ENCODE data around the gene PNMT.
A peak's percentile ranks its signal among the peaks of the same experiment; 100 is the strongest.

Gene PNMT

GRCh38 chr17:39664581-39665561, 3.4 kb upstream of the PNMT start, which contains the start of gene TCAP:
TSS of gene TCAP (plus strand) at chr17:39665349. CDS start at chr17:39665360, 11 bp downstream.
- no peaks in the 10 kb centered on the region for H3K79me2 ChIP-seq (ENCODE audit: control insufficient read depth, insufficient read depth, low read length, unreplicated experiment)
- H3K27me3 ChIP-seq (ENCODE audit: insufficient read depth, low read length), result peaks cover 17% of the 10 kb centered on the region; the same call in 1 of the 2 replicates
- no peak within 1 kb of the TSS for H3K27ac ChIP-seq (ENCODE audit: low read depth, low read length)
- H2AFZ ChIP-seq (ENCODE audit: low read length, unreplicated experiment), result no peak within 1 kb of the TSS
- H3K4me1 ChIP-seq (ENCODE audit: control insufficient read depth, insufficient read depth, low read length, unreplicated experiment), result peaks cover 23% of the 10 kb centered on the region
- H3K36me3 ChIP-seq (ENCODE audit: insufficient read depth, low read length), result no peaks in the 10 kb centered on the region
- H3K4me3 ChIP-seq (ENCODE audit: low read depth, low read length), result no peak within 1 kb of the TSS

GRCh38 chr17:39665642-39666224, 2.5 kb upstream of the PNMT start:
- Histone ChIP-seq H3K4me3 (ENCODE audit: low read depth, low read length) (no peak overlapping the region), H2AFZ (ENCODE audit: low read length, unreplicated experiment) (no peak overlapping the region)

GRCh38 chr17:39666231-39666600, 2.0 kb upstream of the PNMT start:
- Histone ChIP-seq H3K79me2 (ENCODE audit: control insufficient read depth, insufficient read depth, low read length, unreplicated experiment) (no peaks in the 10 kb centered on the region), H3K4me1 (ENCODE audit: control insufficient read depth, insufficient read depth, low read length, unreplicated experiment) (peaks cover 23% of the 10 kb centered on the region), H3K27me3 (ENCODE audit: insufficient read depth, low read length) (peaks cover 19% of the 10 kb centered on the region; the same call in 1 of the 2 replicates), H3K4me3 (ENCODE audit: low read depth, low read length) (no peak overlapping the region), H3K27ac (ENCODE audit: low read depth, low read length) (no peak overlapping the region), H3K36me3 (ENCODE audit: insufficient read depth, low read length) (no peaks in the 10 kb centered on the region), H2AFZ (ENCODE audit: low read length, unreplicated experiment) (no peak overlapping the region)

More at GRCh38 chr17:39665642-39666224, 2.5 kb upstream of the PNMT start:
- Histone ChIP-seq H3K27me3 (ENCODE audit: insufficient read depth, low read length) (peaks cover 19% of the 10 kb centered on the region; the same call in 1 of the 2 replicates), H3K79me2 (ENCODE audit: control insufficient read depth, insufficient read depth, low read length, unreplicated experiment) (no peaks in the 10 kb centered on the region), H3K36me3 (ENCODE audit: insufficient read depth, low read length) (no peaks in the 10 kb centered on the region), H3K4me1 (ENCODE audit: control insufficient read depth, insufficient read depth, low read length, unreplicated experiment) (peaks cover 23% of the 10 kb centered on the region), H3K27ac (ENCODE audit: low read depth, low read length) (no peak overlapping the region)

- Histone ChIP-seq H2AFZ (ENCODE audit: low read length, unreplicated experiment) (no peak overlapping the region), H3K4me3 (ENCODE audit: low read depth, low read length) (no peak overlapping the region), H3K27ac (ENCODE audit: low read depth, low read length) (no peak overlapping the region), H3K36me3 (ENCODE audit: insufficient read depth, low read length) (no peaks in the 10 kb centered on the region), H3K27me3 (ENCODE audit: insufficient read depth, low read length) (peaks cover 19% of the 10 kb centered on the region; the same call in 1 of the 2 replicates), H3K79me2 (ENCODE audit: control insufficient read depth, insufficient read depth, low read length, unreplicated experiment) (no peaks in the 10 kb centered on the region), H3K4me1 (ENCODE audit: control insufficient read depth, insufficient read depth, low read length, unreplicated experiment) (peaks cover 23% of the 10 kb centered on the region)
Observed at GRCh38 chr17:39666601-39667261, 1.5 kb upstream of the PNMT start.

GRCh38 chr17:39667262-39667944, 850 bp upstream of the PNMT start:
- Histone ChIP-seq H3K4me1 (ENCODE audit: control insufficient read depth, insufficient read depth, low read length, unreplicated experiment) (peaks cover 23% of the 10 kb centered on the region), H2AFZ (ENCODE audit: low read length, unreplicated experiment) (no peak overlapping the region), H3K36me3 (ENCODE audit: insufficient read depth, low read length) (no peaks in the 10 kb centered on the region), H3K27me3 (ENCODE audit: insufficient read depth, low read length) (peaks cover 19% of the 10 kb centered on the region; the same call in 1 of the 2 replicates), H3K4me3 (ENCODE audit: low read depth, low read length) (peak overlapping the region; percentile 65; the same call in 1 of the 2 replicates), H3K27ac (ENCODE audit: low read depth, low read length) (no peak overlapping the region), H3K79me2 (ENCODE audit: control insufficient read depth, insufficient read depth, low read length, unreplicated experiment) (no peaks in the 10 kb centered on the region)

- Histone ChIP-seq H3K79me2 (ENCODE audit: control insufficient read depth, insufficient read depth, low read length, unreplicated experiment) (no peaks in the 10 kb centered on the region), H3K36me3 (ENCODE audit: insufficient read depth, low read length) (no peaks in the 10 kb centered on the region), H3K4me3 (ENCODE audit: low read depth, low read length) (no peak overlapping the region), H2AFZ (ENCODE audit: low read length, unreplicated experiment) (no peak overlapping the region), H3K27ac (ENCODE audit: low read depth, low read length) (no peak overlapping the region), H3K4me1 (ENCODE audit: control insufficient read depth, insufficient read depth, low read length, unreplicated experiment) (peaks cover 18% of the 10 kb centered on the region), H3K27me3 (ENCODE audit: insufficient read depth, low read length) (peaks cover 19% of the 10 kb centered on the region; the same call in 1 of the 2 replicates)
Observed at GRCh38 chr17:39669897-39670735, 1.9 kb downstream of the PNMT start.

GRCh38 chr17:39670746-39671145, 2.5 kb downstream of the PNMT start:
- peaks cover 19% of the 10 kb centered on the region; the same call in 1 of the 2 replicates for H3K27me3 ChIP-seq (ENCODE audit: insufficient read depth, low read length)
- H2AFZ ChIP-seq (ENCODE audit: low read length, unreplicated experiment), result no peak overlapping the region
- no peaks in the 10 kb centered on the region for H3K79me2 ChIP-seq (ENCODE audit: control insufficient read depth, insufficient read depth, low read length, unreplicated experiment)
- H3K4me1 ChIP-seq (ENCODE audit: control insufficient read depth, insufficient read depth, low read length, unreplicated experiment), result peaks cover 18% of the 10 kb centered on the region
- H3K27ac ChIP-seq (ENCODE audit: low read depth, low read length), result no peak overlapping the region
- H3K4me3 ChIP-seq (ENCODE audit: low read depth, low read length), result no peak overlapping the region
- no peaks in the 10 kb centered on the region for H3K36me3 ChIP-seq (ENCODE audit: insufficient read depth, low read length)

GRCh38 chr17:39671651-39672521, 3.6 kb downstream of the PNMT start:
- Histone ChIP-seq H3K27me3 (ENCODE audit: insufficient read depth, low read length) (peaks cover 18% of the 10 kb centered on the region; the same call in 1 of the 2 replicates), H3K36me3 (ENCODE audit: insufficient read depth, low read length) (no peaks in the 10 kb centered on the region), H3K27ac (ENCODE audit: low read depth, low read length) (no peak overlapping the region), H3K79me2 (ENCODE audit: control insufficient read depth, insufficient read depth, low read length, unreplicated experiment) (no peaks in the 10 kb centered on the region), H3K4me3 (ENCODE audit: low read depth, low read length) (no peak overlapping the region), H2AFZ (ENCODE audit: low read length, unreplicated experiment) (no peak overlapping the region), H3K4me1 (ENCODE audit: control insufficient read depth, insufficient read depth, low read length, unreplicated experiment) (peaks cover 12% of the 10 kb centered on the region)
